Activated T-cell treated with anti-CD3 and anti-CD28 coated beads, Interleukin-2, amount 50 U/mL, for 24 hours (primary cell): ENCODE results near the gene ISCU.
"Not testable (repeated sequence)": the region's sequence is repeated elsewhere in the genome, so short reads cannot be mapped to it uniquely, and the experiment has no call there.

Source experiments
- DNase-seq: peaks from one replicate; pipeline ENCODE4 v3.0.0-alpha.2; 2020
- H3K27ac Mint-ChIP-seq: 2 replicates; pipeline ENCODE4 v1.8.0; 2020; ENCODE audit warnings: mild to moderate bottlenecking, mixed read lengths
- H3K27me3 Mint-ChIP-seq: 2 replicates; pipeline ENCODE4 v1.8.0; 2020; ENCODE audit warnings: mixed read lengths
- H3K36me3 Mint-ChIP-seq: 2 replicates; pipeline ENCODE4 v1.8.0; 2020; ENCODE audit warnings: low read depth, mixed read lengths
- H3K4me1 Mint-ChIP-seq: 2 replicates; pipeline ENCODE4 v1.8.0; 2020; ENCODE audit warnings: low read depth, mixed read lengths
- H3K4me3 Mint-ChIP-seq: 2 replicates; pipeline ENCODE4 v1.8.0; 2020; ENCODE audit warnings: mild to moderate bottlenecking, moderate library complexity, mixed read lengths
- H3K9me3 Mint-ChIP-seq: 2 replicates; pipeline ENCODE4 v1.8.0; 2020; ENCODE audit warnings: mixed read lengths

Gene ISCU

DNA sequence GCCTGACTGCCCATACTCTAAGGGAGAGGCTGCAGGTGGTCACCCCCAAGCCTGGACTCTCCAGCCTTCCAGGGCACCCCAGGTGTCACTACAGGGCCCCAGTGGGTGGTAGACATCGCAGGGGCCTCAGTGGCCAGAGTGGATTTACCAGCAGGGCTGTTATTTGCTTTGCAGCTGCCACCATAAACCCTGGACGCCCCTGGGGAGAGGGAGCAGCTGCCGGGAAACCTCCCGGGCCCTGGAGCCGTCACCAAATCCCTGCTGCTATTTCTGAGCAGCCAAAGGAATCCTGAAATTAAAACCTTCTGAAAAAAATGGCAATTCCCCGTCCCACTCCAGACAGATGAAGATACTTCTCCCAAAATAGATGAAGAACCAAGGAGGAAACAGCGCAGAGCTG lies 21.6 kb downstream of the ISCU start:
- no peak overlapping the region for H3K27ac Mint-ChIP-seq
- H3K4me1 Mint-ChIP-seq = no peaks in the 10 kb centered on the region
- H3K4me3 Mint-ChIP-seq = no peak overlapping the region
- H3K9me3 Mint-ChIP-seq = peaks cover 2% of the 10 kb centered on the region
- DNase-seq = no peak
- no peaks in the 10 kb centered on the region for H3K36me3 Mint-ChIP-seq
- H3K27me3 Mint-ChIP-seq = no peaks in the 10 kb centered on the region

DNA sequence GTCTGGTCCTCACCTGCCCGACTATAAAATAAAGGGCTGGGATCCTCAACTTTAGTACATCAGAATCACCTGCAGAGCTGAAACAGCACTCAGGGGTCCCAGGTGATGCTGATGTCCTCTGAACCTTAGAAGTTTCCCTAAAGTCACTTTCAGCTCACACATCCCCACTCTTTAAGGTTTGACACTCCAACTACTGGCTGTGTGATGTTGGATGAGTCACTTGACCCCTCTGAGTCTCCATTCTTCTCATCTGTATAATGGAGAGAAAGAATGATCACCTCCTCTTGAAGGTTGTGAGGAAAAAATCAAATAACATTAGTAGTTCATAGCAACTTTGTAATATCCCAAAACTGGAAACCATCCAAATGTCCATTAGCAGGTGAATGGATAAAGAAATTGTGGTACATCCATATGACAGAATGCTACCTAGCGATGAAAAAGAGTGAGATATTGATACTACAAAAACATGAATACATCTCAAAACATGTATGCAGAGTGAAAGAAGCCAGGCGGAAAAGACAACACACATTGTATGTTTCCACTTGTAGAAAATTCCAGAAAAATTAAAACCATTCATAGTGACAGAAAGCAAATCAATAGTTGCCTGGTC lies 22.2 kb downstream of the ISCU start:
- Mint-ChIP-seq H3K4me1 (no peaks in the 10 kb centered on the region), H3K27ac (no peak overlapping the region), H3K36me3 (no peaks in the 10 kb centered on the region), H3K27me3 (no peaks in the 10 kb centered on the region), H3K9me3 (no peaks in the 10 kb centered on the region), H3K4me3 (no peak overlapping the region)
- no peak for DNase-seq

DNA sequence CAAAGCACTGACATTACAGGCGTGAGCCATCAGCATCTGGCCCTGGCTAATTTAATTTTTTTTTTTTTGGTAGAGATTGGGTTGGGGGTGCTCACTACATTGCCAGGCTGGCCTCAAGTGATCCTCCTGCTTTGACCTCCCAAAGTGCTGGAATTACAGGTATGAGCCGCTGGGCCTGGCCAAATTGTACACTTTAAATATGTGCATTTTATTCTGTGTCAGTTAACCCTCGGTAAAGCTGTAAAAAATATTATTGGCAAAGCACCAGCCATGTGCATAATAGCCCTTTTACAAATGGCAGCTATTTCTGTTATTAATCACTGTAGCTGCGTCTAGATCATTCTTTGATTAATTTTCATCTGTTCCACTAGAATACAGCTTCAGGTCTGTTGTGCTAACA lies 23.5 kb downstream of the ISCU start:
- no peak overlapping the region for H3K4me3 Mint-ChIP-seq
- no peak for DNase-seq
- H3K27ac Mint-ChIP-seq = no peak overlapping the region
- H3K27me3 Mint-ChIP-seq = no peaks in the 10 kb centered on the region
- H3K9me3 Mint-ChIP-seq = no peaks in the 10 kb centered on the region
- no peaks in the 10 kb centered on the region for H3K36me3 Mint-ChIP-seq
- H3K4me1 Mint-ChIP-seq = no peaks in the 10 kb centered on the region

DNA sequence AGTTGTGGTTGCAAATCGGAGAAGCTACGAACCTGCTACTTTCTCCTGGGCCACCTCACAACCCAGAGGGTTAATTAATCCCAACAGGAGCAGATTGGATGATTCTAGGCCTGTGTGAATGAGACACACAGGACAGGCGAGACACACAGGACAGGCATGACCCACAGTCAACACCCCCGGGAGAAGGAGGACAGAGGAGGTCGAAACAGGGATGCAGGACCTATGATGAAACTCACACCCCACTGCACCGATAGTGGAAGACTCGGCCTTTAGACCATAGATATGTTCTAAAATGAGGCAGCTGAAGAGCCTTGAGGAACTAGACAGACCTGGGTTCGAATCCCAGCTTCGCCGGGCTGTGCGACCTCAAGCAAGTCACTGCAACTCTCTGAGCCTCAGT lies 23.9 kb downstream of the ISCU start:
- Mint-ChIP-seq H3K9me3 (no peaks in the 10 kb centered on the region), H3K36me3 (no peaks in the 10 kb centered on the region), H3K27me3 (no peaks in the 10 kb centered on the region), H3K4me1 (no peaks in the 10 kb centered on the region), H3K4me3 (no peak overlapping the region), H3K27ac (no peak overlapping the region)
- DNase-seq = no peak

DNA sequence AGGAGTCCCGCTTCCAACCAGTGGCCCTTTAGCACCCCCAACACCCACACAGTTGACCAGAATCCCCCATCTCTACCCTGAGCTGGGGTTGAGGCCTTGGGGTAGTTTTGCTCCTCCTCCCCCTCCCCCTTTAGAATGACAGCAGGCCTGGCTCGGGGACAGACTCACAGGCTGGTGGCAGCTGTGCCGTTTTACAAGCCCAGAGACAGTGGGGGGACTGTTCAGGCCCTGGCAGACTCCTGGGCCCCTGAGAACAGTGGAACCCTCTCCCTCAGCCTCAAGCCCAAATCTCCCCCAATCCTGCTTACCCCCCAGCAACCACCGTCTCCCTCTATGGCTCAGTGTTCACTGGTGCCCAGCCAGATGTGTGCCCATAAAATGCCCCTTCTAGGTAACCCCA lies 25.4 kb downstream of the ISCU start:
- Mint-ChIP-seq H3K4me1 (no peaks in the 10 kb centered on the region), H3K27me3 (no peaks in the 10 kb centered on the region), H3K9me3 (no peaks in the 10 kb centered on the region), H3K4me3 (no peak overlapping the region), H3K27ac (no peak overlapping the region), H3K36me3 (no peaks in the 10 kb centered on the region)
- DNase-seq = no peak

DNA sequence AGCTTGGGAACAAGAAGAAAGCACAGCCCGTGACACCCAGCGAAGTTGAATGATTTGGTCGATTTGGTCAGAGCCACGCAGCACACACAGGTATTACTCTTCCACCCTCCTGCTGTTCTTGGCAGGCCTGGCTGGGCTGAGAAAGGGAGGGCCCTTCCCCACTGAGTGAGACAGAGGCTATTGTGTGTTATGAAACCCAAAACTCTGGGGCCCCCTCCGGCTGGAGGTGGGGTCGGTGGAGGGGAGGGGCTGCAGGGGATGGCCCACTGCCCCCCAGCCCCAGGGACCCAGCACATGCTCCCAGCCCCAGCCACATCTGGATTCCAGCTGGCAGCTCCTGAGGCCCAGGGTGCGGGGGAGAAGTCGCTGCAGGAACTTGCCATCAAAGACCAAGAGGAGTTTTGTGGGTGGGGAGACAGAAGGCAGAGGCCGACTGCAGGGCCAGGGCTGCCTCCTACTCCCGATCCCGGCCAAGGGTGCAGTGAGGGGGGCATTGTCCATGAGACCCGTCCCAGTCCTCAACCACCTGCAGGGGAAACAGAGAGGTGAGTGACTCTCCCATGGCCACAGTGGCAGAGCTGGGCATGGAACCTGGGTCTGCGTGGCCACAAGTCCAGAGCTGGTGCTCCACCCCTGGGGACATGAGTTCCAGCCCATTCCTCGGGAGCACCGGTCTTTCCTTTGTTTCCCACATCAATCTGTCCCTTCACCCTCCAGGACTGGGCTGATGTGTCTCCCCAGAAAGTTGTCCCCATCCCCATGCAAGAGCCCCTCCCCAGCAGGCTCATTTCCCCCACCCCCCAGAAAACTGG lies 26.8 kb downstream of the ISCU start:
- H3K36me3 Mint-ChIP-seq = no peaks in the 10 kb centered on the region
- H3K4me3 Mint-ChIP-seq = no peak overlapping the region
- H3K27me3 Mint-ChIP-seq = no peaks in the 10 kb centered on the region
- no peak for DNase-seq
- no peak overlapping the region for H3K27ac Mint-ChIP-seq
- no peaks in the 10 kb centered on the region for H3K4me1 Mint-ChIP-seq
- H3K9me3 Mint-ChIP-seq = no peaks in the 10 kb centered on the region

DNA sequence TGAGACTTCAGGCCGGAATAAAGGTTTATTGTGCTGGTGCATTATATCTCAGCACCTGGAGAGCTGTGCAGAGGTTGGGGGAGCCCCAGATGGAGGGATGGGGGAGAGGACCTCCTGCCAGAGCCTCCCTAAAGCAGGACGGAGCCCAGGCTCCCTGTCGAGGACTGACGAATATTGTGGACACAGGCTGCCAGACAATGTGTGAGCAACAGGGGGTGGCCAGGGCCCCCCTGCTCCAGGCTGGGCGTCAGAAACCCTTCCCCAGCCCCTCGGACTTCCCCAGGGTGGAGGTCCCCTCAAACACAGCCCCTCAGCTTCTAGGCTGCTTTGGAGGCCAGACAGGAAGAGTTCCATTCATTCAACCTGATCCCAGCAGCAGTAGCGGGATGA lies 27.4 kb downstream of the ISCU start:
- Mint-ChIP-seq H3K36me3 (no peaks in the 10 kb centered on the region), H3K27ac (no peak overlapping the region), H3K27me3 (no peaks in the 10 kb centered on the region)

DNA sequence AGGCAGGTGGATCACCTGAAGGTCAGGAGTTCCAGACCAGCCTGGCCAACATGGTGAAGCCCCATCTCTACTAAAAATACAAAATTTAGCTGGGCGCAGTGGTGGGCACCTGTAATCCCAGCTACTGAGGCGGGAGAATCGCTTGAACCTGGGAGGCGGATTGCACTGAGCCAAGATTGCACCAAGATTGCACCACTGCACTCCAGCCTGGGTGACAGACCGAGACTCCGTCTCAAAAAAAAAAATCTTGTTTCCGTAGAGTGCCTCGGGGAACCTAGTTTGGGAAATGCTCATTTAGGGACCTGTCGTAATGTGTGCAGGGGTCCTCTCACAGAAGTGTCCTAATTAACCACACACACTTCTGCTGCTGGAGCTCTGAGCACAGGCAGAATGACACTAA lies 28.1 kb downstream of the ISCU start:
- not testable (repeated sequence) for DNase-seq, H3K27ac Mint-ChIP-seq, H3K4me1 Mint-ChIP-seq, H3K36me3 Mint-ChIP-seq, H3K9me3 Mint-ChIP-seq, H3K27me3 Mint-ChIP-seq, H3K4me3 Mint-ChIP-seq

More for the DNA sequence above, 27.4 kb downstream of the ISCU start:
- Mint-ChIP-seq H3K9me3 (no peaks in the 10 kb centered on the region), H3K4me1 (no peaks in the 10 kb centered on the region), H3K4me3 (no peak overlapping the region)
- no peak for DNase-seq

DNA sequence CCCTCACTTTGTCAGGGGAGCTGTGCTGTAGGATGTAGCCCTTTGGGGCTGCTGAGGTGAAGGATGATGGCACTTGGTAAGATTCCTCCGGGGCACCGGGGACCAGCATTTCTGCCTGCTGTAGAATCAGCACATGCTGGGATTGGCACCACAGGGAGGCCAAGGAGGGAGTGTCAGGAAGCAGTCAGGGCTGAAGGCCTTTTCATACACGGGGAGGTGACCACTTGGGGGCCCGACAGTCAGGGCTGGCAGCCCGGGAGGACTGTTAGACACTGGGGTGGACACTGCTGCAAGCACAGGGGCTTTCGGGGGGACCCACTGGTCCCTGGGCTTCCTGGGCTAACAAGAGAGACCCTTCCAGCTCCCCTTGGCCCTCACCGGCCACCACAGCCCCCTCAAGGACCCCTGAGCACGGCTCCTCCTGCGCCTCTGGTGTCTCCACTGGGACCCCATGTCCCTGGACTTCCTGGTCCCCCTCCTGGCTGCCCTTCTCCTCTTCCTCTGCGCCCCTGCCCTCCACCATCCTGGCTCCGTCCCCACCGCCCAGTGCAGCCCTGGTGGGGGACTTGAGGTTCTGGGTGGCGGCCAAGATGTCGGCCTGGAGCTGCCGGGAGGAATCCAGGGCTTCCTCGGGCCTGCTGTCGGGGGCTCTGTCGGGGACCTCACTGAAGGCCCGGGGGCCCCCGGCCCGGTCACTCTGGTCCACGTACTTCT lies 29.0 kb downstream of the ISCU start:
- H3K4me1 Mint-ChIP-seq = no peaks in the 10 kb centered on the region
- no peaks in the 10 kb centered on the region for H3K27me3 Mint-ChIP-seq
- H3K36me3 Mint-ChIP-seq = no peaks in the 10 kb centered on the region
- H3K9me3 Mint-ChIP-seq = no peaks in the 10 kb centered on the region
- H3K27ac Mint-ChIP-seq = no peak overlapping the region
- no peak overlapping the region for H3K4me3 Mint-ChIP-seq
- DNase-seq = no peak

DNA sequence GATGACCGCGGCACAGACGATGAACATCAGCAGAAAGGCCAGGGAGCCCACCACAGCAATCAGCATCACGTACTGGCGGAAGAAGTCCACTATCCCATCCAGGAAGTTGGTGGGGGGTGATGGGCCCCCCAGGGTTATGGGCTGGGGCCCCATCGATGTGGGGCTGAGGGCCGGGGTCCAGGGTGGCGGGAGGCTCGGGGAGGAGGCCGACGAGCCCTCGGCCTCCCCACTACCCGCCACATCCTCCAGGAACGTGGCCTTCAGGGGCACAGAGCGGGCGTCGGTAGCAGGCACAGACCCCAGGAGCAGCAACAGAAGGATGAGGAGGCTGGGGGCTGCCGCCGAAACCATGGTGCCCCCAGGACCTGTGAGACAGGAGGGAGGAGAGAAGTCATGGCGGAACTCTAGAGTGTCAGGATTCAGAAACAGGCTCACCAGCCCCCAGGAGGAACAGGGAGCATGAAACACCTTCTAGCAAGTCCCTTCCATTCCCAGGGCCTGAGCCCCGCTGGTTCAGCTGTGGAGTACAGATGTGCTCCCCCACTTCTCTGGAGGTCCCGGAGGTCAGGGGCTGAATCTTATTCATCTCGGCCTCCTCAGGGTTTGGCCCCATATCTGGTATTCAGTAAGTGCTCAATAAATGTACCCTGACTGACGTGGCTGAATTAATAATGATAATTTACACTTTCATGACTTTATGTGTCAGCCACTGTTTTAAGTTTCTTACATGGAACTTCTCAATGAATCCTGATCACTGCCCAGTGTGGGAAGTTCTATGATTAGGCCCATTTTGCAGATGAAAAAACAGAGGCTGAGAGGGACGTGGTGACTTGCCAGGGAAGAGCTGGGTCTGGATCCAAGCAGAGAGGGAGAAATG lies 29.9 kb downstream of the ISCU start:
- Mint-ChIP-seq H3K9me3 (no peaks in the 10 kb centered on the region), H3K27me3 (no peaks in the 10 kb centered on the region), H3K27ac (no peak overlapping the region), H3K36me3 (no peaks in the 10 kb centered on the region), H3K4me3 (no peak overlapping the region), H3K4me1 (no peaks in the 10 kb centered on the region)
- no peak for DNase-seq

DNA sequence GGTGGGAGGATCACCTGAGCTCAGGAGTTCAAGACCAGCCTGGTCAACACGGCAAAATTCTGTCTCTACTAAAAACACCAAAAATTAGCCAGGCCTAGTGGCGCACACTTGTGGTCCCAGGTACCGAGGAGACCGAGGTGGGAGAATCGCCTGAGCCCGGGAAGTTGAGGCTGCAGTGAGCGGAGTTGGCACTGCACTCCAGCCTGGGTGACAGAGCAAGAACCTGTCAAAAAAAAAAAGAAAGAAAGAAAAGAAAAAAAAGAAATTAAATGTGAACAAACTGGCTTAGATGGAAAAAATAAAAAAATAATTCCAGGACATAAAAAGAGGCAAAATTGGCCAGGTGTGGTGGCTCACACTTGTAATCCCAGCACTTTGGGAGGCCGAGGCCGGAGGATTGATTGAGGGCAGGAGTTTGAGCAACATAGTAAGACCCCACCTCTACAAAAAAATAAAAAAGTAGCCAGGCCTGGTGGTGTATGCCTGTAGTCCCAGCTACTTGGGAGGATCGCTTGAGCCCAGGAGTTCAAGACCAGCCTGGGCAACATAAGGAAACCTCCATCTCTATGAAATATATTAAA lies 32.0 kb downstream of the ISCU start:
- Mint-ChIP-seq H3K4me1 (no peaks in the 10 kb centered on the region), H3K9me3 (no peaks in the 10 kb centered on the region), H3K27ac (no peak overlapping the region), H3K36me3 (no peaks in the 10 kb centered on the region), H3K27me3 (no peaks in the 10 kb centered on the region), H3K4me3 (no peak overlapping the region)
- no peak for DNase-seq

DNA sequence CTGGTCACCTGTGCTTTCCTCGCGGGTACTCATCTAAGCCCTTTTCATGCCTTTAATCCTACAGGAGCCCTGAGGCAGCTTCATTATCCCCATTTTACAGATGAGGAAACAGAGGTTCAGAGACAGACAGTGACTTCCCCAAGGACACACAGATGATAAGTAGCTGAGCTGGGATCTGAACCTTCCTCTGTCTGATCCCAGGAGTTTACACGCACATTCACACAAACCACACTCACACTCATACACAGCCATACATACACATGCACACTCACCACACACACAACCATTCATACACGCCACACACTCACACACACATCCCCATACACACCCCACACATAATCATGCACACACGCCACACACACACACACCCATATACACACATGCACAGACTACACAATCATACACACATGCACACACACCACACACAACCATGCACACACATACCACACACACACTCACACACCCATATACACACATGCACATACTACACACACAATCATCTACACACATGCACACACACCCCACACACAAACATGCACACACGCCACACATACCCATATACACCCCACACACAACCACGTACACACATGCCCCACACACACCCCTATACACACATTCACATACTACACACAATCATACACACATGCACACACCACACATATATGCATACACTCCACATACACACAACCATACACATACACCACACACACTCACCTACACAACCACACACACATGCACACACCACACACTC lies 32.7 kb downstream of the ISCU start:
- no peak overlapping the region for H3K27ac Mint-ChIP-seq
- no peak overlapping the region for H3K4me3 Mint-ChIP-seq
- H3K36me3 Mint-ChIP-seq = no peaks in the 10 kb centered on the region
- DNase-seq = no peak
- no peaks in the 10 kb centered on the region for H3K9me3 Mint-ChIP-seq
- no peaks in the 10 kb centered on the region for H3K4me1 Mint-ChIP-seq
- no peaks in the 10 kb centered on the region for H3K27me3 Mint-ChIP-seq

DNA sequence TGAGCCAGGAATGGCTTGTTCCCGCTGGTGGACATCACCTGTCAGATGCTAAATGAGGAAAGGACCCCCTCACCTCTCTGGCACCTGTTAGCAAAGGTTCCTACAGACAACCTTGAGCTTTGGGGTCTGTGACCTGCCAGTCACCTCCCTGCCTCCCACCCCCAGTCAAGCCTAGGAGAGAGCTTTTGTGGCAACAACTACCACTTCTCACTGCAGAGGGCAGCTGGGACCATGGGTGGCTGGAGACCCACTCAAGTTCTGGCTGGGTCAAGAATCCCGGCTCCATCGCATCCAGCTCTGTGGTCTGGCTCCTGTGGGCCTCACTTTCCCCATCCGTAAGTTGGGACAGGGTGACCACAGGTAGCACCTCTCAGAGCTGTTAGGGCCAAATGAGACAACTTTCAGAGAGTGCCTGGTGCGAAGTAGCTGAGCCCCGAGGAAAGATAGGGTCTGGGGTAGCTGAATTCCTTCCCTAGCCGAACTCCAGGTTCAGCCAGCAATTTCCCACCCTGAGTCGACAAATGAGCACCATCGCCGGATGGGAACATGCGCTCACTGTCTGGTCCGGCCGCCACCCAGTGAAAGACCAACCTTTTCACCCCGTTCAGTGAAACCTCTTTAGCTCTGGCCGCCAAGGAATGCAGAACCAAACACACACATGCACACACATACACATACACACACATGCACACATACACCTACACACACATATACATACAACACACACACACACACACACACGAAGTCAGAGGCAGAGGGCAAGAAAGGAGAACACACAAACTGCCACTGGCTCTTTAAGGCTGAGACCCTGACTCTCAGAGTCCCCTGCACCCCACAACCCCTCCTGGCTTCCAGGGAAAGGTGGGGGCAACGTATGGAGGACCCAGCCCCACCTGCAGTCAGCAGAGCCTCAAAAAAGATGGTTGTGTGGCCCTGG lies 33.6 kb downstream of the ISCU start:
- Mint-ChIP-seq H3K27ac (no peak overlapping the region), H3K27me3 (no peaks in the 10 kb centered on the region), H3K9me3 (no peaks in the 10 kb centered on the region), H3K4me1 (no peaks in the 10 kb centered on the region), H3K36me3 (no peaks in the 10 kb centered on the region), H3K4me3 (no peak overlapping the region)
- no peak for DNase-seq
